GM12878 (cell line): ENCODE data around the gene DCUN1D4. TPM values are rescaled to one million over a fixed set of nuclear protein-coding genes. Genes with fewer than 3 reads are reported as not detected.

ENCODE experiments used
- ATAC-seq: fragments of 200-7000 bp; cut with Tn5 transposase; 3 replicates; pipeline ENCODE4 v1.9.1; 2020; ENCODE audit warnings: mild to moderate bottlenecking, moderate library complexity
- BruUV-seq: library from RNA; stranded (reverse); fragments of 400-500 nt; replicated peaks from 2 replicates; lab custom pipeline; 2021; lab: Mats Ljungman, UMichigan
- CTCF ChIA-PET: fragments of 300-600 bp; sonication (Branson Sonifier 250); formaldehyde crosslinking; extraction: SDS; loops from one replicate; lab custom pipeline; 2021; ENCODE audit warnings: inconsistent platforms; lab: Yijun Ruan, JAX
- POLR2A ChIA-PET: fragments of 350-600 bp; formaldehyde crosslinking; extraction: SDS; loops from one replicate; lab custom pipeline; 2021; ENCODE audit warnings: inconsistent platforms; lab: Charles Lee
- RAD21 ChIA-PET: fragments of 300-600 bp; sonication (Branson Sonifier 250); formaldehyde crosslinking; loops from one replicate; lab custom pipeline; 2023; ENCODE audit warnings: antibody characterized with exemption; ENCODE audit not compliant: unreplicated experiment; lab: Charles Lee
- SMC1A ChIA-PET: fragments of 300-600 bp; sonication (Branson Sonifier 250); formaldehyde crosslinking; loops from one replicate; lab custom pipeline; 2023; ENCODE audit not compliant: unreplicated experiment, uncharacterized antibody; lab: Charles Lee
- DNase-seq: peaks from one replicate; pipeline ENCODE4 v3.0.0-alpha.2; 2011; ENCODE audit warnings: low read depth, low spot score
- FAIRE-seq: peaks from 3 replicates; lab custom pipeline; 2011; peaks lifted over from hg19 to GRCh38; lab: Jason Lieb, UNC
- H2AFZ ChIP-seq: 2 replicates; pipeline ENCODE4 v1.6.0; 2011; ENCODE audit warnings: low read depth, low read length, control low read depth; ENCODE audit not compliant: control insufficient read depth
- H3K27ac ChIP-seq: 2 replicates; pipeline ENCODE4 v1.5.1; 2011; ENCODE audit warnings: control low read depth; ENCODE audit not compliant: control insufficient read depth, insufficient read depth
- H3K27me3 ChIP-seq, 2 experiments: replicated peaks in 1 of 2; 2 replicates each; pipeline versions ENCODE4 v1.6.0 to v1.6.1; 2011; ENCODE audit warnings: low read length in 1 of 2; ENCODE audit not compliant: control insufficient read depth in 2 of 2, insufficient read depth in 2 of 2
- H3K36me3 ChIP-seq, 2 experiments: 2 replicates each; pipeline ENCODE4 v1.5.1; 2011; ENCODE audit warnings: low read length in 1 of 2; ENCODE audit not compliant: control insufficient read depth in 2 of 2, insufficient read depth in 2 of 2
- H3K4me1 ChIP-seq: 2 replicates; pipeline ENCODE4 v1.6.1; 2011; ENCODE audit warnings: mild to moderate bottlenecking, low read length, moderate library complexity, mixed read lengths; ENCODE audit not compliant: control insufficient read depth, insufficient read depth
- H3K4me2 ChIP-seq: 2 replicates; pipeline ENCODE4 v1.6.0; 2011; ENCODE audit warnings: control low read depth; ENCODE audit not compliant: control insufficient read depth, insufficient read depth
- H3K4me3 ChIP-seq: fragments of 200-600 bp; sonication (generic); 2 replicates; pipeline ENCODE4 v1.5.1; 2016
- H3K79me2 ChIP-seq: 2 replicates; pipeline ENCODE4 v1.6.0; 2011; ENCODE audit warnings: low read length; ENCODE audit not compliant: control insufficient read depth, insufficient read depth
- H3K9ac ChIP-seq: 2 replicates; pipeline ENCODE4 v1.8.0; 2011; ENCODE audit warnings: low read length, control low read depth, mixed read lengths; ENCODE audit not compliant: control insufficient read depth, insufficient read depth
- H3K9me3 ChIP-seq: replicated peaks from 3 replicates; pipeline ENCODE4 v1.5.1; 2011; ENCODE audit warnings: mild to moderate bottlenecking, low read length; ENCODE audit not compliant: control insufficient read depth, insufficient read depth
- H4K20me1 ChIP-seq: 2 replicates; pipeline ENCODE4 v1.6.0; 2011; ENCODE audit not compliant: control insufficient read depth, insufficient read depth
- BACH1 ChIP-seq: fragments of 450-650 bp; IDR thresholded peaks from 2 replicates; pipeline ENCODE4 v1.6.1; 2017; ENCODE audit warnings: mild to moderate bottlenecking, borderline replicate concordance
- CBX3 ChIP-seq: fragments of 200-600 bp; sonication (generic); IDR thresholded peaks from 2 replicates; pipeline ENCODE4 v1.6.1; 2016; ENCODE audit warnings: low read depth, borderline replicate concordance
- EED ChIP-seq: sonication (generic); IDR thresholded peaks from 2 replicates; pipeline ENCODE4 v1.6.1; 2016; ENCODE audit warnings: antibody characterized with exemption, low read depth
- EP300 ChIP-seq, 2 experiments: fragments of 150-350 bp in 1 of 2; IDR thresholded peaks; 2 replicates each; pipeline ENCODE4 v1.6.1; 2011 to 2012; ENCODE audit warnings: low read depth in 2 of 2, low read length in 2 of 2, borderline replicate concordance in 1 of 2, improper control_type of control experiment in 1 of 2, inconsistent platforms in 1 of 2; ENCODE audit not compliant: control insufficient read depth in 1 of 2
- HDAC2 ChIP-seq: fragments of 200-600 bp; sonication (generic); IDR thresholded peaks from 2 replicates; pipeline ENCODE4 v1.6.1; 2017
- KAT2A ChIP-seq: conservative IDR thresholded peaks from 2 replicates; pipeline ENCODE4 v1.6.1; 2011; ENCODE audit warnings: low read depth, low read length; ENCODE audit not compliant: control insufficient read depth
- MTA3 ChIP-seq: IDR thresholded peaks from 2 replicates; pipeline ENCODE4 v1.6.1; 2012; ENCODE audit warnings: low read length, inconsistent platforms, borderline replicate concordance
- MYC ChIP-seq: IDR thresholded peaks from 2 replicates; pipeline ENCODE4 v1.6.1; 2011; ENCODE audit warnings: mild to moderate bottlenecking, low read length, moderate library complexity, inconsistent platforms; ENCODE audit not compliant: insufficient read depth, insufficient replicate concordance, insufficient read length, severe bottlenecking
- NR2F1 ChIP-seq: fragments of 450-650 bp; conservative IDR thresholded peaks from 2 replicates; pipeline ENCODE4 v1.6.1; 2017; ENCODE audit warnings: mild to moderate bottlenecking
- PAX5 ChIP-seq: IDR thresholded peaks from 2 replicates; pipeline ENCODE4 v1.6.1; 2011; ENCODE audit warnings: low read depth, low read length, borderline replicate concordance
- POLR2AphosphoS5 ChIP-seq: IDR thresholded peaks from 2 replicates; pipeline ENCODE4 v1.6.1; 2011; ENCODE audit warnings: mild to moderate bottlenecking, low read length, inconsistent platforms
- POU2F2 ChIP-seq: IDR thresholded peaks from 3 replicates; pipeline ENCODE4 v1.6.1; 2011; ENCODE audit warnings: low read depth, mild to moderate bottlenecking, low read length, borderline replicate concordance
- SMC3 ChIP-seq: IDR thresholded peaks from 2 replicates; pipeline ENCODE4 v1.6.1; 2011; ENCODE audit warnings: low read length, improper control_type of control experiment, borderline replicate concordance
- STAT3 ChIP-seq: IDR thresholded peaks from 2 replicates; pipeline ENCODE4 v1.6.1; 2011; ENCODE audit warnings: low read depth, low read length, improper control_type of control experiment
- TARDBP ChIP-seq: IDR thresholded peaks from 2 replicates; pipeline ENCODE4 v1.6.1; 2016; ENCODE audit warnings: borderline replicate concordance
- WRNIP1 ChIP-seq: IDR thresholded peaks from 2 replicates; pipeline ENCODE4 v1.6.1; 2011; ENCODE audit warnings: low read depth, low read length, improper control_type of control experiment, borderline replicate concordance
- ZNF24 ChIP-seq: fragments of 450-650 bp; IDR thresholded peaks from 2 replicates; pipeline ENCODE4 v1.6.1; 2017; ENCODE audit warnings: antibody characterized with exemption, mild to moderate bottlenecking
- ZNF622 ChIP-seq: fragments of 450-650 bp; IDR thresholded peaks from 2 replicates; pipeline ENCODE4 v1.6.1; 2017; ENCODE audit warnings: mild to moderate bottlenecking, inconsistent platforms
- WGBS: methylation state at CpG from one replicate; pipeline ENCODE4 v1.1.6; 2016; ENCODE audit warnings: low lambda C conversion rate; ENCODE audit not compliant: insufficient replicate concordance, insufficient coverage; ENCODE audit errors: missing lambda C conversion rate; 5-methylcytosine and 5-hydroxymethylcytosine counted together
- in situ Hi-C: fragments of 300-500 bp; cut with MboI; formaldehyde crosslinking; loops from 9 replicates; pipeline ENCODE4 v1.14.3; 2018; ENCODE audit warnings: mixed read lengths
- intact Hi-C: fragments of 100-400 bp; cut with micrococcal nuclease; formaldehyde crosslinking; loops from one replicate; pipeline ENCODE4 v1.14.2; 2022; ENCODE audit not compliant: unreplicated experiment
- polyA plus RNA-seq, 11 experiments: library from polyadenylated mRNA; depleted of rRNA in 4 of 11; unstranded in 6 of 11; stranded (reverse) in 5 of 11; fragments of >200 nt; fragmentation: Nextera tagmentation in 4 of 11; fragmentation: Illumina TruSeq in 1 of 11; extraction: Ambion mirVana in 4 of 11; extraction: Trizol in 1 of 11; gene quantifications; 1 replicate in 1 of 11; 2 replicates in 10 of 11; pipeline versions ENCODE4 v1.2.1 to v1.2.3, GENCODE V29; 2011 to 2016; ENCODE audit warnings: inconsistent platforms in 2 of 11, missing spikeins in 2 of 11, low read depth in 1 of 11
- total RNA-seq, 4 experiments: library from RNA; depleted of rRNA in 3 of 4; stranded (reverse); fragments of >200 nt in 3 of 4; fragmentation: Illumina TruSeq in 1 of 4; extraction: Trizol in 1 of 4; gene quantifications; 2 replicates each; pipeline versions ENCODE4 v1.2.1 to v1.2.3, GENCODE V29; 2013 to 2021

DCUN1D4 gene
- total and polyA plus RNA-seq, 10 of the 15 experiments (the other 5 are each of a cell fraction or from before 2014, with no cell fraction given), result 7.1 to 62.6 (median 16.8) TPM

- TF ChIP-seq NR2F1 (no peak), TARDBP (no peak), HDAC2 (no peak), EP300 (IDR thresholded peaks at IDR 0.05; ENCODE audit: borderline replicate concordance in 1 of 2, control insufficient read depth in 1 of 2, low read depth in 2 of 2, low read length in 2 of 2) (no peak), POU2F2 (no peak)
Observed at GRCh38 chr4:51836549-51836948, 6.4 kb upstream of the DCUN1D4 start (continued).

GRCh38 chr4:51840781-51841180 lies 2.2 kb upstream of the DCUN1D4 start:
- H3K36me3 ChIP-seq, result no peaks in the 10 kb centered on the region
- TF ChIP-seq EP300 (IDR thresholded peaks at IDR 0.05; ENCODE audit: borderline replicate concordance in 1 of 2, control insufficient read depth in 1 of 2, low read depth in 2 of 2, low read length in 2 of 2), result no peak
- TF ChIP-seq ZNF24, result no peak
- TF ChIP-seq SMC3, result no peak
- no peak for TF ChIP-seq PAX5
- TF ChIP-seq BACH1, result no peak
- no peak for TF ChIP-seq EED
- TF ChIP-seq MYC, result no peak
- TF ChIP-seq STAT3, result no peak
- TF ChIP-seq KAT2A, result no peak
- no peak for TF ChIP-seq ZNF622
- TF ChIP-seq WRNIP1, result no peak
- no peak for TF ChIP-seq CBX3
- TF ChIP-seq MTA3, result no peak
- TF ChIP-seq POLR2AphosphoS5, result no peak
- H2AFZ ChIP-seq, result no peak overlapping the region
- H3K9me3 ChIP-seq, result no peaks in the 10 kb centered on the region
- H3K4me3 ChIP-seq, result no peak overlapping the region
- H3K4me2 ChIP-seq, result no peak overlapping the region
- DNase-seq (no peak), ATAC-seq (no peak), FAIRE-seq (no peak)
- ChIA-PET POLR2A (no interaction called here), CTCF (interaction anchor here (0.7 to 3.0 kb wide), 4 partner anchors 9 to 789 kb away, joined by 3 to 12 read pairs (median 4); no protein-coding TSS in a partner anchor), SMC1A (interaction anchor here (1.5 kb wide), 1 partner anchor 13 kb away, joined by 3 read pairs; no protein-coding TSS in a partner anchor), RAD21 (no interaction called here)
- peaks cover 18% of the 10 kb centered on the region for H3K79me2 ChIP-seq
- BruUV-seq, result no TSS peak
- H3K4me1 ChIP-seq, result peaks cover 5% of the 10 kb centered on the region
- in situ Hi-C loops, result no loop called here
- intact Hi-C loops, result loop anchor here (5.0 kb wide), 2 partner anchors 67 to 882 kb away; no protein-coding TSS in a partner anchor
- WGBS, result 61% methylated on average over 4 of the region's 4 CpGs
- H3K9ac ChIP-seq, result no peak overlapping the region
- no peaks in the 10 kb centered on the region for H4K20me1 ChIP-seq
- H3K27me3 ChIP-seq, result no peaks in the 10 kb centered on the region
- no peak overlapping the region for H3K27ac ChIP-seq
